IPS-15b (cell line): ENCODE results near the gene GPR17.
A peak's percentile ranks its signal among the peaks of the same experiment; 100 is the strongest.

Experiments used
- H3K27me3 ChIP-seq: one replicate; pipeline ENCODE4 v1.6.1; 2013; ENCODE audit warnings: low read length; ENCODE audit not compliant: control insufficient read depth, insufficient read depth
- H3K36me3 ChIP-seq: one replicate; pipeline ENCODE4 v1.6.1; 2013; ENCODE audit warnings: low read length; ENCODE audit not compliant: control insufficient read depth, insufficient read depth
- H3K4me1 ChIP-seq: one replicate; pipeline ENCODE4 v1.6.1; 2013; ENCODE audit warnings: mild to moderate bottlenecking, low read length; ENCODE audit not compliant: control insufficient read depth, insufficient read depth
- H3K4me3 ChIP-seq: one replicate; pipeline ENCODE4 v1.5.1; 2013; ENCODE audit warnings: low read depth, low read length
- H3K9ac ChIP-seq: one replicate; pipeline ENCODE4 v1.6.1; 2013; ENCODE audit warnings: low read depth, mild to moderate bottlenecking, low read length
- H3K9me3 ChIP-seq: one replicate; pipeline ENCODE4 v1.6.1; 2013; ENCODE audit warnings: mild to moderate bottlenecking, low read length; ENCODE audit not compliant: control insufficient read depth, insufficient read depth

Gene GPR17

GRCh38 chr2:127683757-127684156 lies 37.8 kb downstream of the GPR17 start:
- Histone ChIP-seq H3K4me1 (no peaks in the 10 kb centered on the region), H3K36me3 (no peaks in the 10 kb centered on the region), H3K9ac (no peak overlapping the region), H3K4me3 (no peak overlapping the region), H3K27me3 (peaks cover 2% of the 10 kb centered on the region), H3K9me3 (no peaks in the 10 kb centered on the region)

- Histone ChIP-seq H3K4me3 (no peak overlapping the region), H3K36me3 (no peaks in the 10 kb centered on the region), H3K27me3 (no peaks in the 10 kb centered on the region), H3K9ac (no peak overlapping the region), H3K9me3 (peaks cover 6% of the 10 kb centered on the region), H3K4me1 (no peaks in the 10 kb centered on the region)
These were observed 39.6 kb downstream of the GPR17 start for GRCh38 chr2:127685410-127686080.

GRCh38 chr2:127688405-127688804 lies 42.5 kb downstream of the GPR17 start:
- H3K9ac ChIP-seq: no peak overlapping the region
- H3K4me3 ChIP-seq: no peak overlapping the region
- H3K9me3 ChIP-seq: peaks cover 8% of the 10 kb centered on the region
- H3K36me3 ChIP-seq: no peaks in the 10 kb centered on the region
- no peaks in the 10 kb centered on the region for H3K27me3 ChIP-seq
- H3K4me1 ChIP-seq: no peaks in the 10 kb centered on the region

- peaks cover 8% of the 10 kb centered on the region for H3K9me3 ChIP-seq
- no peaks in the 10 kb centered on the region for H3K36me3 ChIP-seq
- no peaks in the 10 kb centered on the region for H3K4me1 ChIP-seq
- H3K27me3 ChIP-seq: no peaks in the 10 kb centered on the region
- no peak overlapping the region for H3K9ac ChIP-seq
- H3K4me3 ChIP-seq: no peak overlapping the region
These were observed 44.7 kb downstream of the GPR17 start for GRCh38 chr2:127690696-127691095.

GRCh38 chr2:127694986-127695385 lies 49.0 kb downstream of the GPR17 start:
- H3K4me3 ChIP-seq: no peak overlapping the region
- peaks cover 6% of the 10 kb centered on the region for H3K36me3 ChIP-seq
- peaks cover 3% of the 10 kb centered on the region for H3K27me3 ChIP-seq
- peaks cover 8% of the 10 kb centered on the region for H3K9me3 ChIP-seq
- peaks cover 5% of the 10 kb centered on the region for H3K4me1 ChIP-seq
- no peak overlapping the region for H3K9ac ChIP-seq

- Histone ChIP-seq H3K9me3 (no peaks in the 10 kb centered on the region), H3K9ac (no peak overlapping the region), H3K36me3 (peaks cover 6% of the 10 kb centered on the region), H3K4me3 (no peak overlapping the region), H3K27me3 (peaks cover 3% of the 10 kb centered on the region), H3K4me1 (peaks cover 5% of the 10 kb centered on the region)
These were observed 49.8 kb downstream of the GPR17 start for GRCh38 chr2:127695491-127696472.

GRCh38 chr2:127697482-127698180 lies 51.7 kb downstream of the GPR17 start:
- Histone ChIP-seq H3K4me1 (peaks cover 5% of the 10 kb centered on the region), H3K27me3 (peaks cover 3% of the 10 kb centered on the region), H3K9ac (no peak overlapping the region), H3K36me3 (peaks cover 6% of the 10 kb centered on the region), H3K9me3 (no peaks in the 10 kb centered on the region), H3K4me3 (no peak overlapping the region)

GRCh38 chr2:127698553-127699355 lies 52.8 kb downstream of the GPR17 start:
- H3K4me1 ChIP-seq: peaks cover 12% of the 10 kb centered on the region
- H3K36me3 ChIP-seq: peaks cover 6% of the 10 kb centered on the region
- no peak overlapping the region for H3K4me3 ChIP-seq
- peaks cover 3% of the 10 kb centered on the region for H3K27me3 ChIP-seq
- no peaks in the 10 kb centered on the region for H3K9me3 ChIP-seq
- no peak overlapping the region for H3K9ac ChIP-seq

- Histone ChIP-seq H3K4me1 (peaks cover 12% of the 10 kb centered on the region), H3K9ac (peak overlapping the region; percentile 90), H3K36me3 (peaks cover 11% of the 10 kb centered on the region), H3K27me3 (peaks cover 3% of the 10 kb centered on the region), H3K4me3 (peak overlapping the region; percentile 91), H3K9me3 (no peaks in the 10 kb centered on the region)
These were observed 54.7 kb downstream of the GPR17 start for GRCh38 chr2:127700527-127701192.

GRCh38 chr2:127701193-127701650 lies 55.3 kb downstream of the GPR17 start, which contains the start of gene SFT2D3:
Gene SFT2D3 (plus strand): TSS chr2:127701497. CDS start chr2:127701529, 32 bp downstream.
- Histone ChIP-seq H3K4me1 (peaks cover 12% of the 10 kb centered on the region), H3K9me3 (no peaks in the 10 kb centered on the region), H3K27me3 (peaks cover 3% of the 10 kb centered on the region), H3K36me3 (peaks cover 12% of the 10 kb centered on the region), H3K9ac (peak within 1 kb of the TSS; percentile 90), H3K4me3 (peak within 1 kb of the TSS; percentile 91)
